HG03060 (cell line): Measurements from ENCODE around the gene MYH15.

ENCODE experiments used
- ATAC-seq: cut with Tn5 transposase; IDR thresholded peaks from one replicate; pipeline ENCODE4 v1.9.1; 2021; ENCODE audit warnings: low read depth, moderate number of reproducible peaks; ENCODE audit not compliant: unreplicated experiment

MYH15 gene

GRCh38 chr3:108343491-108343890 is 166.9 kb downstream of the MYH15 start:
- ATAC-seq: no peak

- ATAC-seq: peak; percentile 50
Observed at GRCh38 chr3:108342837-108343486, 167.4 kb downstream of the MYH15 start.

- no peak for ATAC-seq
Observed at GRCh38 chr3:108341911-108342310, 168.5 kb downstream of the MYH15 start.

GRCh38 chr3:108338901-108339545 is 171.4 kb downstream of the MYH15 start:
- peak; percentile 36 for ATAC-seq

- ATAC-seq: no peak
Observed at GRCh38 chr3:108334701-108335100, 175.7 kb downstream of the MYH15 start.

GRCh38 chr3:108333961-108334360 is 176.4 kb downstream of the MYH15 start:
- ATAC-seq: no peak

- no peak for ATAC-seq
Observed at GRCh38 chr3:108331792-108332191, 178.6 kb downstream of the MYH15 start.
